NCI-H128 (cell line): ENCODE data around the gene OS9.

Experiments
- DNase-seq: peaks from one replicate; lab custom pipeline; 2025; ENCODE audit not compliant: unreplicated experiment; lab: John Stamatoyannopoulos, UW

OS9 gene

DNA sequence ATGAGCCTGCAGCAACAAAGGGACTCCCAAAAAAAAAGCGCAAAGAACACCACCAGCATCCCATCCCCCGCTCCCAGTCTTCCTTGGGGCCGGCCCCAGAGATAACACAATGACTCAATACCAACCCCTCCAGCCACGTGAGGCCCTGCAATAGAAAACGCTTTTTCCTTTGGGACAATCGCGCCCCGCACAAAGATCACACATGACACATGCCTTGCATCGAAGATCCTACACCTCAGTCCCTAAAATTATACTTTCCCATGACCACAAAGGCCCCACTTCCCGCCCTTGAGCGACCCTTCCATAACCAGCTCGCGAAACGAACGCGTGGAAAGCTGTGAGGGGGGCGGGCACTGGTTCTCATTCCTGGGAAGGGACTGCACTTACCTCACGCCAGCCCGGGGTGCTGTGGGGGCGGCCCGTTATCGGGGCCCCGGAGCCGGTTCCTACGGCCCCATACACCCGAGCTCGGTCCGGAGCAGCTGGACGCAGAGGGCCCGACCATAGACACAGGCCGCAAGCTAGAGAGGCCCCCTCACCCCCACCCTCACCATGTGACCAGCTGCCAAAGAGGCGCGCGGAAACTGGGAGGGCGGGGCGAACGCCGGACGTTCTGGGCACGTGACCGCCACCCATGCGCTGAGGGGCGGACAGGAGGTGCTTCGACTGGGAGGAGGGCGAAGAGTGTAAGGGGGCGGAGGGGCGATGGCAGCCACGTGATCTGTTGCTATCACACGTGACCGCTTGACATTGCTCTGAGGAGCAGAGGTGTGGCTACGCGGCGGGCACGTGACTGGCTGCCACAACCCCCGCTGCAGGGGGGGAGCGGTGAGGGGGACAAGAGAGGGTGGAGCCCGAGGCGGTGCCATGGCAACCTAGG is 58.1 kb downstream of the OS9 start, which contains the start of gene CDK4:
CDK4 (minus strand) TSS at position 523 of the 880 bp plus-strand sequence. CDS start 593 bp downstream, outside the sequence.
- peak; percentile 98 for DNase-seq

GRCh38 chr12:57752668-57753000 is 58.7 kb downstream of the OS9 start:
- no peak for DNase-seq

DNA sequence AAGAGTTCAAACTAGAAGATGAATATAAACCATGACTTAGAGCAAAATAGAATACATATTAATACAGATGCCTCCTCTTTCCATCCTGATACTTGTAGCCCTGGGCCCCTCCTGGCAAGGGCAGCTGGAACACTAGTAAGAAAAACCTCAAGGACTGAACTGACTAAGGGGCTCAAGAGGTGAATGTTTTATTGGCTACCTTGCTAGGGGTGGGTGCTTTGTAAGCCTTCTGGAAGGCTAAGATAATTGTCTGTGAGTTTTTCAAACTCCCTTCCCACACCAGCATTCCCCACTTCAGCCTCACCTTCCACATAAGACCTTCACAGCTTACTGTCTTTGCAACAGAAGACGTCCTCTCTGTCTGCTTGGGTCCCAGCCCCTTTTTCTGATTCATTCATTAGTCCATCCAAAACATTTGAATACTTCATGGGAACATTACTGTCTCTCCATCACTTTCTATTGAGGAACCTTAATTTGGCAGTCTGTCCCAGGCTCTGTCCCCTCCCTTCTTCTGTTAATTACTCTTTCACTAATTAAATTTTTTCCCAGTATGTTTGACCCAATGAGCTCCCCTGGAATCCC is 59.9 kb downstream of the OS9 start:
- DNase-seq: no peak

GRCh38 chr12:57754411-57755193 is 60.7 kb downstream of the OS9 start, which contains the start of gene MARCHF9:
TSS of gene MARCHF9 (plus strand) at chr12:57755103. CDS start at chr12:57755529, 426 bp downstream.
- DNase-seq: peak; percentile 80

GRCh38 chr12:57755194-57755453 is 61.2 kb downstream of the OS9 start:
- DNase-seq: no peak

- DNase-seq: no peak
Observed at GRCh38 chr12:57755454-57756372, 61.8 kb downstream of the OS9 start.

DNA sequence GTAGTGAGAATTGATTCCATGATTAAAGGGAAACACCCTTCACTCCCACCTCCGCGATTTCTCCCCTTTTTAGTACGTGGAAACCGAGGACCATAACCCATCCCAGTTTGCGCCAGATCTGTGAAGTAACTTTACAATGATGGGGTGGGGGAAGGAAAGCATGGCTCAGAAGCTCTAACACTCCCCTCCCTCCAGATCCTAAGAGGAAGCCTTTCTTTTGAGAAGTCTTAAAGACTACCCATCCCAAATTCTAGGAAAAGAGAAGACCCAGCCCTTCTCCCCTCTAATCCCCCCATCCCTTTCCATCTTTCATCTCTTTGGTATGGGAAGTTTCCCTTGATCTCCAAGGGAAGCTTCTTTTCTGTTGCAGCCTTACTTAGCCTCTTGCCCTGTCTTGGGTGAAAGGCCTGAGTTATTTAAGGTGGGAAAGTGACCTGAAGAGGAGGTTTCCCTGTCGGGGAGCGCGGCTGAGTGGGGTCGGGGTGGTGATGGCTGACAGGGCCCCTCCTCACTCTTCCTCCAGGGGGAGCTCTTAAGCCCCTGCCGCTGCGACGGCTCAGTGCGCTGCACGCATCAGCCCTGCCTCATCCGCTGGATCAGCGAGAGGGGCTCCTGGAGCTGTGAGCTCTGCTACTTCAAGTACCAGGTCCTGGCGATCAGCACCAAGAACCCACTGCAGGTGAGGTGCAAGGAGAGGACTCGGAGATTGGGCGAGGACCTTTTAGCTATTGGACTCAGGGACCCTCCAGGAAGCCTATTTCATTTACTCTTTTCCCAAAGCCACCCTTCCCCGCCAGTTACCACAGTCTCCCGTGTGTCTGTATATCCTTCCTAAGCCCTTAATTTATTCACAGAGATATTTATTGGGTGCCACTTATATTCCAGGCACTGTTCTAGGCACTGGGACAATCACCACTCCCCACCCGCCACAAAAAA is 62.7 kb downstream of the OS9 start:
- no peak for DNase-seq

GRCh38 chr12:57757771-57758170 is 63.8 kb downstream of the OS9 start:
- DNase-seq: no peak

- DNase-seq: no peak
Observed at GRCh38 chr12:57758552-57759359, 64.8 kb downstream of the OS9 start.

GRCh38 chr12:57759360-57759980 is 65.5 kb downstream of the OS9 start:
- no peak for DNase-seq

- no peak for DNase-seq
Observed at GRCh38 chr12:57760347-57760982, 66.5 kb downstream of the OS9 start.

- DNase-seq: no peak
Observed at GRCh38 chr12:57761391-57761998, 67.6 kb downstream of the OS9 start.

DNA sequence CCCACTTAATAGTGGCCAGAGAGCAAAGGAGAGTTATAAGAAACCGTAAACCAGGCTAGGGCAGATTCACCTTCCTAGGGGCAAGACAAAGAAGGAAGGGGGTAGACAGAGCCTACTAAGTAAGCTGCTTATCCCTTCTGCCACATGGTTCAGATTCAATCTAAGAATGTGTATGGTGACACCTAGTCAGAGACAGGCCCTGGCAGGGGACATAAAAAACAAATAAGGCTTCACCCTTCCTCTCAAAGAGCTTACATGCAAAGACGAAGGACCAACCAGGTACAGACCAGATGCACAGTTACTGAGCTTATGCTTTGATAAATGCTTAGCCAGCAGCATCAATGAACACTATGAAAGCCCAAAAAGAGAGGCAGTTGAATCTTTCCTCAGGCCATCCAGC is 68.5 kb downstream of the OS9 start:
- DNase-seq: no peak

GRCh38 chr12:57763881-57764661 is 70.1 kb downstream of the OS9 start:
- DNase-seq: no peak

GRCh38 chr12:57764662-57765002 is 70.7 kb downstream of the OS9 start:
- DNase-seq: no peak

GRCh38 chr12:57765003-57765697 is 71.2 kb downstream of the OS9 start:
- no peak for DNase-seq
